Colon (tissue), 2 donors: Measurements from ENCODE around the gene TAF11.
"Not testable (repeated sequence)": the region's sequence is repeated elsewhere in the genome, so short reads cannot be mapped to it uniquely, and the experiment has no call there.

ENCODE experiments used
- FAIRE-seq: peaks from 2 replicates; lab custom pipeline; 2012; peaks lifted over from hg19 to GRCh38; lab: Jason Lieb, UNC
- donor health status: control.
- donor health status: control.

Gene TAF11

DNA sequence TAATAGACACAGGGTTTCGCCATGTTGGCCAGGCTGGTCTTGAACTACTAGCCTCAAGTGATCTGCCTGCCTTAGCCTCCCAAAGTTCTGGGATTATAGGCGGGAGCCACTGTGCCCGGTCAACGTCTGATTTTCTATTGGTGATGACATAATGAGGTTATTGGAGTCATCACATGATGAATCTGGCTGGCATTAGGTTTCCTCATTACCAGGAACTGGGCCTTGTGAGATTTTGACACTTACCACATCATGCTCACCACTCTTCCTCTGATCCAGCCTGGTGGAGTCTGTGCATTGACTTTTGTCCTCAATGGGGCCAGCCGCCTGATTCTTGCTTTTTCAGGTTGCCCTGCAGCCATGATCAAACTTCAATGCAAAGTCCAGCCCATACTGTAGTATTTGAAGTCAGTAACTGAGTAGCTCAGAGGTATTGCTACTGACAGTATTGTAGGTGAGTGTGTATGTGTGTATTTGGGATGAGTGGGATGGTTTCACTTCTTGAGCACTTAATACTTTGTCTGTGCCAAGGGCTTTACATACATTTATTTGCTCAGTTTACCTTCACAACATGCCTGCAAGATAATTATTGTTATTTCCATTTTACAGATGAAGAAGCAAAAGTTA, 17.3 kb upstream of the TAF11 start:
- FAIRE-seq: no peak

DNA sequence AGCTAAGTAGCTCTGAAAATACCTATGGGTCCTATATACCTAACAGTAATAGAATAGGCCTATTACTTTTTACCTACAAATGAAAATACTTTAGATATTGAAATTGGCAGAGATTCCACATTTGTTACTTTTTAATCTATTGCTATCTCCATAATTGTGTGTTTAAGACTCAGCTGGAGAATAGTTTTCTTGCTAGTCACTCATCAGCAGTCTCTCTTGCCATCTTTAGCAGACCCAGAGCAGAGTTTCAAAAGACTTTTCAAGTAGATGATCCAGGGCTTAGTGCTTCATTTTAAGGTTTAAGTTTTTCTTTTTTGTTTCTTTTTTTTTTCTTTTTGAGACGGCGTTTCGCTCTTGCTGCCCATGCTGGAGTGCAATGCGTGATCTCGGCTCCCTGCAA, 14.1 kb upstream of the TAF11 start:
- no peak for FAIRE-seq

DNA sequence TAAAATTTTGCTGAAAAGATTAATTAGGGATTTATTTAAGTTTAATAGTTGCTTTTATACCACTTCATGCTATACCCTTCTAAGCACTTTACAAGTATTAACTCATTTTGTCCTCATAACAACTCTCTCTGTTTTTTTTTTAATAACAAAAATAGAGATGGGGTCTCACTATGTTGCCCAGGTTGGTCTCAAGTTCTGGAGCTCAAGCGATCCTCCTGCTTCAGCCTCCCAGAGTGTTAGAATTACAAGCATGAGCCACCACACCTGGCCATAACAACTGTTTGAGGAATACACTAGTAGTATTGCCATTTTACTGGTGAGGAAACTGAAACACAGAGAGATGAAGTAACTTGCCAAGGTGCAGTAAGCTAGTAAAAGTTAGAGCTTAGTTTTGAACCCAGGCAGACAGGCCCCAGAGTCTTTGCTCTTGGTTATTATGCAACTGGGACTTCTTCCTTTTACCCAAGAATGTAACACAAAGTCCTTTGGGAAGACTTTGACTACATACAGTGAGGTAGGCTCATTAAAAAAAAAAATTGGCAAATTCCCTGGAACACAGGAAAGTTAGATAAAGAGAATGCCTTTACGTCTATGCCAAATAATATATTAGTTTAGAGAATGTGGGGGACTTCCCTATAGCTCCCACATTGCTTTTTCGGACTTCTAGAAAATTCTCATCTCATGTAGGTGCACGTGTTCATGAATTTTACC, 12.6 kb upstream of the TAF11 start:
- FAIRE-seq: no peak

DNA sequence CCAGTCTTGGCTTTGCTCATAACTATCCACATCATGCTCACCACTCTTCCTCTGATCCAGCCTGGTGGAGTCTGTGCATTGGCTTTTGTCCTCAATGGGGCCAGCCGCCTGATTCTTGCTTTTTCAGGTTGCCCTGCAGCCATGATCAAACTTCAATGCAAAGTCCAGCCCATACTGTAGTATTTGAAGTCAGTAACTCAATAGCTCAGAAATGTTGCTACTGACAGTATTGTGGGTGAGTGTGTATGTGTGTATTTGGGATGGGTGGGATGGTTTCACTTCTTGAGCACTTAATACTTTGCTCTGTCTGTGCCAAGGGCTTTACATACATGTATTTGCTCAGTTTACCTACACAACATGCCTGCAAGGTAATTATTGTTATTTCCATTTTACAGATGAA, 11.9 kb upstream of the TAF11 start:
- FAIRE-seq: not testable (repeated sequence)

DNA sequence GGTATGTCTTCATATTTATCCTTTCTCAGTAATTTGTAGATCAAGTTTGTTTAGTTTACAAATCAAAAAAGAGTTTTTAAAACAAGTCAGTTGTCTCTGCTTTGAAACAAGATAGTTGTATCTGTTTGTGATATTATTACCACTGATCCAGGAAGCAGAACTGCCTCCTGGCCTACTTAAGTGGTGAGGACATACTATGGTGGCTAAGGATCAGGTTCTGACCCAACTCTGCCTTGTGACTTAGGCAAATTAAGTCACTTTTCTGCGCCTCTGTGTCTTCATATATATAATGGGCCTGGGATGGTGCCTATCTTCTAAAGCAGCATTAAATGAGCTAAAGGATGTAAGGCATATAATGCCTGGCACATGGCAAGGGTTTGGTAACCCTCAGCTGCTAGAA, 9.9 kb upstream of the TAF11 start:
- FAIRE-seq: no peak

DNA sequence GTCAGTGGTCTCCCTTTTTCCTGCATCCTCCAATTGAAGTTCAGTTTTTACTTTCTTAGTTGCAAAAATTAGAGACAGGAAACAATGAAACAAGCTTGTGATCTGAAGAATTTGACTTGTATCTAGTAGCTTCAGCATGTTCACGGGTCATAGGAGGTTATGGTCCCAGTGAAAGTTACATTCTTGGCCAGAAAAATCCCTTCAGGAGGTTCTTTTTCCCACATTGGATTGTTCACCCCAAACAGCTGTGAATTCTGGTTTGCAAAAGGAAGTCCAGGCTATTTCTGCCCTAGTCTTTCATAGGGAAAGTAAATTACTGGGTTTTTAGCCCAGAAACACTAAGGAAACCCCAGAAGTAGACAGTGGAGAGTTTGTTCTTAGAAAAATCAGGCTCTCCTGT, 9.3 kb upstream of the TAF11 start:
- FAIRE-seq: no peak

DNA sequence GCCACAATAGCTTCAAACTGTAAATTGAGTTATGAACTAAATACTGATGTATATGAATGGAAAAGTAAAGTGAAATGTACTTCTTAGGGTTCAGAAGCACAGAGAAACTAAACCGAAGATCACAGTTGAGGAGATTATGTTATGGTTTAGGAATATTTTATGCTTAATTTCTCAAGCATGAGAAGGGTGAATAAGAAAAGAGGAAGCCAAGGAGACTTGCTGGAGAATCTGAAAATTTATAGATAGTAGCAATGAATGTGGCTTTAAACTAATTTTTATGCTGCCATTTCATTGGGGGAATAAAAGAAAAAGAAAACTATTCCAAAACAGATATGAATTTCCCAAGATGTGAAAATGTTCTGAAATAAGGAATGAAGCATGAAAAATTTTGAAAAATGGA, 6.9 kb upstream of the TAF11 start:
- FAIRE-seq: no peak

DNA sequence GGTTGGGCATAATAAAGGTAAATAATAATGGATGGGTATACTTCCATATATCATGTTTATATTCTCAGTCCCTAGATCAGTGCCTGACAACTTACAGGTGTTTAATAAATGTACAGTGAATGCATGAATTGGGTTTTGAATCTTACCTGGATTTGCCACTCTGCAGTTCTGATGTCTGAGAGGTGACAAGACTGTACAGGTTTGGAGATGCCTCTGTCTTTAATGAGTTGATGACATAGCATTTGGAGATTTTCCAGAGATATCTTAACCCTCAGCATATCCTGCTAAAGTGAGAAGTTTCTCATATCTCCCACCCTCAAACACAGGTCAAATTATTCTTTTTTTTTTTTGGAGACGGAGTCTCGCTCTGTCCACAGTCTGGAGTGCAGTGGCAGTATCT, 3.5 kb upstream of the TAF11 start:
- FAIRE-seq: no peak

DNA sequence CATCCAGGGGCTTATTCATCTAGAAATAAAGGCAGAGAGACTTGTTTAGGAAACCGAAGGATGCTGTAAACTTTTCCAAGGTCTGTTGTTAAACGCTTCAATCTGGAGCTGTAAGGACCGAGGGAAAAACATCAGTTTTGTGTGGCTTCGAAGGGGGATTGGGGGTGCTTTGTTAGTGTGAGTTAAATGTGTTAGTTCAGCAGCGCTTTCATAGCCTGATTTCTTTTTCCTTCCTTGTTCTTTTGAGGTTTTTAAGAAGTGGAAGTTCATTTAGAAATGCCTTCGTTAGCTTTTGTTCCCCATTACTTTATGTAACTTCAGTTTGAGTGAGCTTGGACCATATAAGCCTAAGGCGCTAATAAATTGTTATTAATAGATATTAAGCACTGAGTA, 2.7 kb upstream of the TAF11 start:
- no peak for FAIRE-seq

DNA sequence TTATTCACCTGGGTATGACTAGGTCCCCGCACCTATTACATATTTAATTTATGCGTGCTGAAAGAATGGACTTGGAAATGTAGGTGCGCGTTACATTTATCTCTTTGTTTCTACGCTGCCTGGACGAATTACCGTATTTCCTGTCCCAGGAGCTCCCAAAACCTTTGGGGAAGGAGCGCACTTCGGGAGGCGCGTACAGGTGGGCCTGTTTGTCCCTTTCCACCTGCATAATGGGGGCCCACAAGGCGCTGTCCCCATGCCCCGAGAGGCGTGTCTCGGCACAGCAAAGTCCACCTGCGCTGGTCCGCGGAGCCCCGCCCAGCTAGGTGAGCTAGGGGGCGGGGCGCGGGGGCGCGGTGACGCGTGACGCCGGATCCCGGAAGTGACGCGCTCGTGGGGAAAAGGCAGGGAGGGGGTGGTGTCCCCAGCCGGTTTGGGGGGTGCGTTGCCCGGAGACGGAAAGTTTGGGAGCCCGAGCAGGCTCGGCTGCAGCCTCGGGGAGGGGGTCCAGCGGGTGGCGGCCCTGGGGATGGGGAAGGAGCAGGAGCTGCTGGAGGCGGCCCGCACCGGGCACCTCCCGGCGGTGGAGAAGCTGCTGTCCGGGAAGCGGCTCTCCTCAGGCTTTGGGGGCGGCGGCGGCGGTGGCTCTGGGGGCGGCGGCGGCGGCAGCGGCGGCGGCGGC, 1.2 kb upstream of the TAF11 start, which contains the start of gene ANKS1A:
ANKS1A (plus strand) TSS at position 382 of the 682 bp plus-strand sequence; CDS start at position 530, 148 bp downstream.
- FAIRE-seq: no peak

DNA sequence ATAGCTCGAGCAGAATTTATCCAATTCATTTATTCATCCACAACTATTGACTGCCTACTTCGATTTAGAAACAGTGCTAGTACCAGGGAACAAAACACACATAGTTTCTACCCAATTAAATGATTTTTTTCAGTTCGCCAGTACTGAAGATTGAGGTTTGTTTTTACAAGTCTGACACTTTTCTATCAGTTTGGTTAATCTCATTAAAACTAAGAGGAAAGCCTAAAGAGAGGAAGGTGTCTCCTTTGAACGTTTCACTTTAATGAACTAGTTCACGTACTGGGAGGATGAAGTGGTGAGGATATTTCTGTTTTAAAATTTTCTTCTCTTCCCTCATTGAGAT, 643 bp upstream of the TAF11 start:
- FAIRE-seq: no peak

DNA sequence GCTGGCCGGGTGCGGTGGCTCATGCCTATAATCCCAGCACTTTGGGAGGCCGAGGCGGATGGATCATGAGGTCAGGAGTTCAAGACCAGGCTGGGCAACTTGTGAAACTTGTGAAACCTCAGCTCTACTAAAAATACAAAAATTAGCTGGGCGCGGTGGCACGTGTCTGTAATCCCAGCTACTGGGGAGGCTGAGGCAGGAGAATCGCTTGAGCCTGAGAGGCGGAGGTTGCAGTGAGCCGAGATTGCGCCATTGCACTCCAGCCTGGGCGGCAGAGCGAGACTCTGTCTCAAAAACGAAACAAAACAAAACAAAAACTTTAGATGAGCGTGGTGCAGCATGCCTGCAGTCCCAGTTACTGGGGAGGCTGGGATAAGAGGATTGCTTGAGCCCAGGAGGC, 2.0 kb downstream of the TAF11 start:
- not testable (repeated sequence) for FAIRE-seq

DNA sequence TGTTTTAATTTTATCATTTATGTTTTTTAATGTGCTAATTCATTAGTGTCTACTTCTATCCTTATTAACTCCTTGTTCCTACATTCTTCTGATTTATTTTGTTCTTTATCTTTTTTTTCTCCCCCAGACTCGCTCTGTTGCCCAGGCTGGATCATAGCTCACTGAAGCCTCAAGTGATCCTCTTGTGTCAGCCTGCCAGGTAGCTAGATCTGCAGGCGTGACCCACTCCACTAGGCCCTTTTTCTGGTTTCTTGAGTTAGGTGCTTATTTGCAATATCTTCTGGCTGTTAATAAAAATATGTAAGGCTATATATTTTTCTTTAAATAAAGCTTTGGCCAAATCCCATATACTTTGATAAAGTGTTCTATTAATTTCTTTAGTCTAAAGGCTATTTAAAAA, 2.8 kb downstream of the TAF11 start:
- FAIRE-seq: no peak

DNA sequence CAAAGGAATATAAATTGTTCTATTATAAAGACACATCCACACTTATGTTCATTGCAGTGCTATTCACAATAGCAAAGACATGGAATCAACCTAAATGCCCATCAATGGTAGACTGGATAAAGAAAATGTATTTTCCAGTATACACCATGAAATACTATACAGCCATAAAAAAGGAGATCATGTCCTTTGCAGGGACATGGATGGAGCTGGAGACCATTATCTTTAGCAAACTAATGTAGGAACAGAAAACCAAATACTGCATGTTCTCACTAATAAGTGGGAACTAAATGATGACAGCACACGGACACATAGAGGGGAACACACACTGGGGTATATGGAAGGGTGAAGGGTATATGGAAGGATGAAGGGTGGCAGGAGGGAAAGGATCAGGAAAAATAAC, 3.8 kb downstream of the TAF11 start:
- FAIRE-seq: not testable (repeated sequence)

DNA sequence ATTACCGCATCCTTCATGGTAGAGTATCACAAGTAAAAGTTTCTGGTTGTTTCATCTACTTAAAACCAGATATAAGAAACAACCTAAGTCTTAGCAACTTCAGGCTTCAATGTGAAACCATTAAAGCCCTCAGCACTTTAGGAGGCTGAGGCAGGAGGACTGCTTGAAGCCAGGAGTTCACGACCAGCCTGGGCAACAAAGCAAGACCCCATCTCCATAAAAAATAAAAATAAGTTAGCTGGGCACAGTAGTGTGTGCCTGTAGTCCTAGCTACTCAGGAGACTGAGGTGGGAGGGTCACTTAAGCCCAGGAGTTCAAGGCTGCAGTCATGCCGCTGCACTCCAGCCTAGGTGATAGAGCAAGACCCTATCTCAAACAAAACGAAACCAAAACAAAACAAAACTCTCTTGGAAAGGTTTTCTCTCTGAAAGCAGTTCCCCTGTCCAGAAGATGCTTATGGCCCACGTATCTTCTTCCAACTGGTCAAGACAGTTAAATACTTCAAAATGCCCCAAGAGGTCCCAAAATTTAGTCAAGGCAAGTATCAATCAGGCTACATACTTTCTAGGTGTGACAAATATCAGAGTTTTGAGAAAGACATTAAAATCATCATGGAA, 9.9 kb downstream of the TAF11 start:
- FAIRE-seq: no peak

DNA sequence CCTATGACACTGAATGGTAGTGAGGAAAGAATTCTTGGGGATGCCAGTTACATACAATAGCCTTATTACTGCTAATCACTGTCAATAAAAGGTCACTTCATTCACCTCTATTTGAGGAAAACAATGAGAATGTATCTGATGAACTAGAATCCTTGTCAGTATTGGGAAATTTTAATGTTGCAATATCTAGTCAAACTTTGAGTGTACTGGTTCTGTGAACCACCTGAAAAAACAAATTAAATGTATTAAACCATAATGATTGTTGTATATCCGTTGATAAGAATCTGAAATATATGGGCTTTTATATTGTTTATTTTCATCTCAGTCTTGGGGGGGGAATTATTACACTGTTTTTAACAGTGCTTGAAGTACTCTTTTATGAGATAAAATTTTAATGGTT, 10.6 kb downstream of the TAF11 start:
- FAIRE-seq: no peak

DNA sequence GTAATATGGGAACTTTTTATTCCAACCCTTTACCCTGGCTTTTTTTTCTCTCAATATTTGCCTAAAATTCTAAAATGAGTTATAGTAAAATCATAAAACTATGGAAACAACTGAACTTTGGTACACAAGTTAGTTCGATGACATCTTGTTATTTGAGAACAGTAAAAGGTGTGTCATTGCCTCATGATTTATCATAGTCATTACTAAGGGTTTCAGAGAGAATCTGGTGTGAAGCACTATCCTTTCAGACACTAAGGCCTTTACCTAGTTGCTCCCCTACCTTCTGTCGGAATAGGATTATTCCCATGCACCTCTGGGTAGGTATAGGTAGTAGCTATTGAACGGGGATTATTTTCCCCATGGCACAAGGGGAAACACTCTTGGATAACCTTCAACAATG, 11.4 kb downstream of the TAF11 start:
- FAIRE-seq: no peak

DNA sequence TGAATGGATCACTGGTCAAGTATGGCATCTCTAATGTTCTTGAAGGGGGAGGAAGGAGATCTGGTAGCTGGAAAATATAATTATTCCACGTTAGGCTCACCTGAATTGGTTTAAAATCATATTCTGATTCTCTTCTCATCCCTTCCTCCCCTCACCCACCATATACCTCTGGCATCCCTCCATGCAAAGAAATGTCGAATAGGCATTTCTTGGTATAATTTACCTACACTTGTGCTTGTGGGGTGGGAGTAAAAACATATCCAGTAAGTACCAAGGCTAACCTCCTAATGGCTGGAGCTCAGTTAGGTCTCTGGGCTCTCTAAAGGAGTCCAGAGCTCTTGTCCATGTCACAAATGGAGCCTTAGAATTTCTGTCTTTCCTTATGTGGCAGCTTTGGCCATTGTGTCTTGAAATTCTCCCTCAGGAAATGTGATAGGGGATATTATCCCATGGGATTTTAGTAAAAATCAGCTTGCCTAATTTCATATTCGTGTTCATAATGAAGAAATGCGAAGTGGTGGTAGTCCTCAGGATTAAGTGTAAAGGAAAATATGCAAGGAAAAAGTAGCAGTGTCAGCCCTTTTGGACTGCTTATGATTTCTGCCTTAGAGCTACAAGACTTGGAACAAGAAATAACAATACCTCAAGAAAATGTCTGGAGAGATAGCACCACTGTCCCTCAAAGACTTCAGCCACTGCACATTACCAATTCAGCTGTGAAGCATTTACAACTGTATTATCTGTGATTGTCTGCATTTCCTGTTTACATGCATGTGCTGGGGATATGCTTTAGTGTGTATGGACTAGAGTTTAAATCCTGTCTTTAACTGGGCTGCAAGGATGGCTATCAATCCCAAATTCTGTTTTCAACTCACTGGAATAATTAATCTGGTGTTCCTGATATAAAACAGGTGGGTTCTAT, 12.3 kb downstream of the TAF11 start:
- no peak for FAIRE-seq

DNA sequence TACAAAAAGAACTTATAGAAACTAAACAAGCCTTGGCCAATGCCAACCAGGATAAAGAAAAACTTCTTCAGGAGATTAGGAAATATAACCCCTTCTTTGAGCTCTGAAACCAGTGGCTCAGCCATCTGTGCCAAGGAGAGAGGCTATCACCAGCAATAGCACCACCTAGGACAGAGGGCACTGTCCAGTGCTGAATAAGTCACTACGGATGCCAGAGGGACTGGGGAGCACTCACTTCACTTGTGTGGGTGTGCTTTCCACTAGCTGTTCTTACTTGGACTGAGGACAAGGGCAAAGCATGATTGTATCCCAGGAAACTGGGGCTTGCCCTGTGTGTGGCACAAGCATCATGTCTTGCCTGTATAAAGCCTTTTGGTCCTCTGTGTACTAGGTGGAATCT, 15.5 kb downstream of the TAF11 start:
- no peak for FAIRE-seq

DNA sequence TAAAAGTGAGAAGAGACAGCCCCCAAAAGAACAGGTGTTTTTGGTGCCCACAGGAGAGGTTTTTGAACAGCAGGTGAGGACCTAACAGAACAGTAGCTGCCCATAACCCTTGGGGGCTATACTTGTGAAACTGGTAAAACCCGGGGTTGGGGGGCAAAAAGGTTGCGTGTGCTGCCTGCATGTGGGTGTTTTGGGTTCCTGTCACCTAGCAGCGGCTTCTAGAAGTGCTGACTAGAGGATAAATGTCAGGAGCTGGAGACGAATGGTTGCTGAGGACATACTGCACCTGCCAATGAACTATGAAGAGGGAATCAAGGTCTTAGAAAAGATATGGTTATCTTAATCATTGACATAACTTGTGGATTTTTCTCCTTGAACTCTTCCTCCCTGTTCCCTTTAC, 16.0 kb downstream of the TAF11 start:
- FAIRE-seq: no peak

DNA sequence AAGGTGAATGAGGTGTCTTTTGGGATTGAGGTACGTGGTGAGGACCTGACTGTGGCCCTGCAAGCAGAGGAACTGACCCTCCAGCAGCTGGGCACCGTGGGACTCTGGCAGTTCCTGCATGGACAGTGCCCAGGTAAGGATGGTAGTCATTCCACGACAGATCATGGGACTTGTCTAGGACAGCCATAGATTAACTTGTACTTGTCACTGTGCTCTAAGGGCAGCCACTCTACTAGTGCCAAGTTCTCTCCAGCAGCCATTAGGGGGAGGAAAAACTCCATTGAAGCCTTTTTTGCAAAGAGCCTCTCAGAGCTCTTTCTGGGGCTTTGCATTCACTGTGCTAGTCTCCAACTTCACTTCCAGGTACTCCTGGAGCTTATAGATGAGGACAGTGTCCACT, 20.4 kb downstream of the TAF11 start:
- no peak for FAIRE-seq

DNA sequence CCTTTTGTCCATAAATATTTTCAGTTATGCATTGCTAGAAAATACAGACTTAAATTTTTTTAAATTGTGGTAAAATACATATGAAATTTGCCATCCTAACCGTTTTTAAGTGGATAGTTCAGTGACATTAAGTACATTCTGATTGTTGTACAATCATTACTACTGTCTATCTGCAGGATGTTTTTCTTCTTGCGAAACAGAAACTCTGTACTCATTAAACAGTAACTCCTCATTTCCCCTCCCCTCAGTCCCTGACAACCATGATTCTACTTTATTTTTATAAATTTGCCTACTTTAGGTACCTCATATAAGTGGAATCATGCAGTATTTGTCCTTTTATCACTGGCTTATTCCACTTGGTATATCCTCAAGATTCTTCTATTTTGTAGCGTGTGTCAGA, 21.3 kb downstream of the TAF11 start:
- no peak for FAIRE-seq
